NCI-H345 treated with DMSO at 0.1 percent for 48 hours (cell line): ENCODE data around the gene KRTDAP.
"Not testable (repeated sequence)": the region's sequence is repeated elsewhere in the genome, so short reads cannot be mapped to it uniquely, and the experiment has no call there.

Experiments used
- DNase-seq: peaks from one replicate; lab custom pipeline; 2025; ENCODE audit not compliant: unreplicated experiment; lab: John Stamatoyannopoulos, UW

The KRTDAP gene

DNA sequence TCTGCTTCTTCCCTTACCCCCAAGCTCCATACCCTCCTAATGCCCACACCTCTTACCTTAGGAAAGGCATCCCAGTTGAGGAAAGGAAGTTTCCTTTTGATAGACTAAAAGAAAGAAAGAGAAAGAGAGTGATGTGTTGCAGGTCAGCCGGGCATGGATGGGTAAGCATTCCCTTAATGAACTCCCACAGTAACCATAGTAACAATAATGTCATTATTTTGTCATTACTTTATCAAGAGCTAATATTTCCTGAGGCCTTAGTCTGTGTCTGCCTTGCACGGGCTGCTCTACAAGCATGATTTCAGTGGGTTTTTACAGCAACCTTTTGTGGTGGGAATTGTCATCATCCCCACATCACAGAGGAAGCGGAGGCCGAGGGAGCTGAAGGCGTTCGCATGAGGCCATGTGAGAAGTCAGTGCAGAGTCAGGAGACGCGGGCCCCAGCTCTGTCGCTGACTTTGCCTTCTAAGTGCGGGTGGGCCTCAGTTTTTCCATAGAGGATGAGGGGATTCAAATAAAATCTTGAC is 2.5 kb downstream of the KRTDAP start:
- no peak for DNase-seq

DNA sequence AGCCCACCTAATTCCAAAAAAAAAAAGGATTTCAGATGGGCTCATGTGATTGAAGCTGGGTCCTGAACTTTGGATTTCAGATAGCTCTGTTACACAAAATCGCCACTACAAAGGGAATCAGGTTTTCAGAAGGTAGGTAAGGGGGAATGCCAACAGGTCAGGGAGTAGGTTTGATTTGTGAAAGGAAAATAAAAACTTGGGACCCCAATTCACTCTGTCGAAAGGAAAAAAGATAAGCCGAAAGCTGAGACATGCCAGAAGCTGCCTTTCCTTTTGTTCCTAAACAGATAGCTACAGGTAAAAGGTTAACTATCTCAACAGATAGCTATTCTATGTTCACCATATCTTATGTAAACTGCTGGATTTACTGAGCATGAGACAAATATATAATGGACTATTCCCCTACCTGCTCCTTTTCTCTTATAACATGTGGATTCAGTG is 4.0 kb downstream of the KRTDAP start:
- no peak for DNase-seq

DNA sequence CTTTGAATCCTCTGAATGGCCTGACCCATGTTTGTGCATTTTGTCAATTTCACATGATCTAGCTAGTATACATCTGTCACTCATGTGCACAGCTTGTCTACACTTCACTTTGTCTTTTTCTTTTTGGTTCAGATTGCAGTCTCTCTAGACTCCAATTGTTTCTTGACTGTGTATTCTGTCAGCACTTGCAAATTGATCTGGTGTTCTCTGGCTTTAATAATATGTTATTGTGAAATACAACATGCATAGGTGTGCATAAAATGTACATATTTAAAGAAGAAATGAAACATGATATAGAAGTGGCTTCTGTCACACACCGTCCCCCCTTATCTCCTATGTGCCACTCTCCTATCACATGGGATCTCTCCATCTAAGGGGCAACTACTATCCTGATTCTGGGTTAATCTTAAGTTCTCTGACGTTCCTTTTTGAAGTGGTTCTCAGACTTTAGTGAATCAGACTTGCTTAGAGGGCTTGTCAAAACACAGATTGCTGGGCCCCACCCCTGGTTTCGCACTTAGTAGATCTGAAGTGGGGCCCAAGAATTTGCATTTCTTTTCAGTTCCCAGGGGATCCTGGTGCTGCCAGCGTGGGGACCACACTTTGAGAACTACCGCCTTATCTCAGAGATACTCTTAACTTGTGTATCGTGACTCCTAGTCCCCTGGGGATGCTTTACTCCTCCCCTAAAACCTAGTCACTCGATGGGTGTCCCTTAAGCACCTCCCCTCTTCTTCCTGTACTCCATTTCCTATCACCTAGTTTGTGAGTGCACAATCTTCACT is 5.8 kb downstream of the KRTDAP start:
- DNase-seq, result peak; percentile 12

DNA sequence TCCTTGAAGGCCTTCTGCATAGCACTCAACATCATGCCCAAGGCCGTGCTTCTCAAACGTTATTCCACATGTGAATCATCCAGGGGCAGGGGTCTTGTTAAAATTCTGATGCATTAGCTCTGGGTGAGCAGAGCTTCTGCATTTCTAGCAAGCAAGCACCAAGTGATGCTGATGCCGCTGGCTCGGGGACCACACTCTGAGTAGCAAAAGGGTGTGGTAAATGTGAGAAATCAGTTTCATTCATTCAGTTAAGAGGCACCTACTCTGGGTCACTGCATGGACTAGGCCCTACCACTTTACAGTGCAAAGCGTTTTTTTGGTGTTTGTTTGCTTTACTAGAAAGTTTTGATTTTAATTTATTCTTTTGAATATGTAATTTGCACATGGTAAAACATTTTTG is 7.2 kb downstream of the KRTDAP start:
- no peak for DNase-seq

DNA sequence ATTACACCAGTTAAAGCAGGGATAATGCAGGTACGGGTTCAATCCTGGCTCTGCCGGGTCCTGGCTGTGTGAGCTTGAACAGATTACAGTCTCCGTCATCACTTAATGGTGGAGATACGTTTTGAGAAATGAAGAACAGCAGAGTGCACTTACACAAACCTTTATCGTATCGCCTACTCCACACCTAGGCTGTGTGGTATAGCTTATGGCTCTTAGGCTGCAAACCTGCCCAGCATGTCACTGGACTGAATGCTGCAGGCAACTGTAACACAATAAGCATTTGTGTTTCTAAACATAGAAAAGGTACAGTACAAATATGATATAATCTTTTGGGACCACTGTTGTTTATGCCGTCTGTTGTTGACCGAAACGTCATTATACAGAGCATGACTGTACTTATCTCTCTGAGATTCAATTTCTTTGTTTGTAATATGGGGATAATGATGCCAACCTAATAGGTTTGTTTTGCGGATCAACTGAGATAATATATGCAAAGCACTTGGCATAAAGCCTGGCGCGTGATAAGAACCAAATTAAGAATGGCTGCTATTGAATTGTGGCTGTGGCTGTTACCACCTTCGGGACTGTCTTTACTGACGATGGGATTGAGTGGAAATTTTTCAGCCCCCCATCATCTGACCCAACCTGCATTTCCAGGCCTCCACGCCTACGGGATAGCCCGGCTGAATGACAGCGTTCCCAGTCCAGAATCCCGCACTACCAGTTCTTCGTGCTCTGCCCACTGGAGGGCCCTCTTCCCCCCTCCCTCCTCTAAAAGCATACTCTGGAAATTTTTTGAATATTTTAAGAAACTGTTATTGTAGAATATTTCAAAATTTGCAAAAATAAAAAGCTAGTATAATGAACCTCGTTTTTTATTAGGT is 11.2 kb downstream of the KRTDAP start:
- DNase-seq, result peak; percentile 99

DNA sequence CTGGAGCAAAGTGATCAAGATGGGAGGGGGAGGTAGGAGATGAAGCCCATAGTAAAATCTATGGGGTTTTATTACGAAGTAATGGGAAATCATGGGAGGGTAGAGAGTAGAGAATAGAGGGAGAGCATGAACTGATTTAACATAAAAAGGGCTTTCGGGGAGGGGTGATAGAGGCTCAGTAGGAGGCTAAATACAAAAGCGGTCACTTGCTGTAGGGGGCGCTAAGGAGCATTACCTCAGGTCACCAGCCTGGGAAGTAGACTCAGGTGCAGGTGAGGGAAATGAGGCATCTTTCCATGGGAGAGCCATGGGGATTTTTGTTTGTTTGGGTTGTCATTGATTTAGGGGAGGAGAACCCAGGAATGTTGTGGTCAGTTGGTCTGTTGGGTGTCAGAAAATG is 14.1 kb downstream of the KRTDAP start:
- no peak for DNase-seq

- DNase-seq, result not testable (repeated sequence)
These were observed 15.7 kb downstream of the KRTDAP start for GRCh38 chr19:35474594-35474993.

DNA sequence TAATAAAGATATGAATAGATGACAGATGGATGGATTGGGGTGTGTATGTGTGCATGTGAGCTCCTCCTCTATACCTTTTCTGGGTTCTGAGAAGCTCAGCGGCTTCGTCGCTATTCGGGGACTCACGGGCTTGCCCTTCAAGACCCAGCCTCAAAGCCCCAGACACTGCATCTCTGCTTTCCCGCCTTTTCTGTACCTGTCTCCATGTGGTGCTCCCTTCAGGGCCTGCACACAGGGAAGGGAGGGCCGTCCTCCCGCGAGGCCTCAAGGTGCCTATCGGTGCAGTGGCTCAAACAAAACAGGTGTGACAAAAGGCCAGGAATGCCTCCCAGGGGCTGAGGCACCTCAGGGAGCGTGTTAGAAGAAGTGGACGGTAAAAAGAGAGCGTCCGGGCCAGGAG is 16.2 kb downstream of the KRTDAP start:
- DNase-seq, result no peak

- no peak for DNase-seq
These were observed 18.3 kb downstream of the KRTDAP start for GRCh38 chr19:35471946-35472345.

DNA sequence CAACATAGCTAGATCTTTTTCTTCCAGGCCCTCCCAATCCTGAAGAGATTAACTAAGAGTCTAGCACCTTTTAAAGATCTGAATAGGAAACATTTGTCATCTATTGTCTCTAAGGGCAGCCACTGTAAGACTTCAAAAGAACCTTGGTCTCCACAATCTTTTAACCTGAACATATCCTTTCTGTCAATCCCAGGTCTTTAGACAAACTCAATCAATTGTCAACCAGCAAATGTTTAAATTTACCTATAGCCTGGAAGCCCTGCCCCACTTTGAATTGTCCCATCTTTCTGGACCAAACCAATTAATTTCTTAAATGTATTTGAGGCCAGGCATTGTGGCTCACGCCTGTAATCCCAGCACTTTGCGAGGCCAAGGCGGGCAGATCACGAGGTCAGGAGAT is 19.2 kb downstream of the KRTDAP start:
- DNase-seq, result not testable (repeated sequence)

- DNase-seq, result no peak
These were observed 20.1 kb downstream of the KRTDAP start for GRCh38 chr19:35470128-35470527.

GRCh38 chr19:35468637-35469036 is 21.6 kb downstream of the KRTDAP start:
- DNase-seq, result peak; percentile 69

DNA sequence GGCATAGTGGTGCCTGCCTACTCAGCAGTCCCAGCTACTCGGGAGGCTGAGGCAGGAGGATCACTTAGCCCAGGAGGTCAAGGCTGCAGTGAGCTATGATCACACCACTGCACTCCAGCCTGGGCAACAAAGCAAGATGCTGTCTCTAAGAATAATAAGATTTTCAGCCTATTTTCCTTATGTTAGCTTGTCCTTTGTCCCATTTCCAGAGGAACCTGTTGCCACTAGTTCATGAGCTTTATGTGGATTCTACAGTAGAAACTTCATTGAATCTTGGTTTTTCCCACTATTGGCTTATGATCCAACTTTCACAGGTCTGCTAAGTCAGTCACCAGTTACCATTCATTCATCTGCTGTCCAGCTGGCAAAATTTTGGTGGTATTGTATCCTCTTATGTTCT is 24.0 kb downstream of the KRTDAP start:
- DNase-seq, result no peak

GRCh38 chr19:35462956-35463355 is 27.3 kb downstream of the KRTDAP start:
- DNase-seq, result not testable (repeated sequence)

DNA sequence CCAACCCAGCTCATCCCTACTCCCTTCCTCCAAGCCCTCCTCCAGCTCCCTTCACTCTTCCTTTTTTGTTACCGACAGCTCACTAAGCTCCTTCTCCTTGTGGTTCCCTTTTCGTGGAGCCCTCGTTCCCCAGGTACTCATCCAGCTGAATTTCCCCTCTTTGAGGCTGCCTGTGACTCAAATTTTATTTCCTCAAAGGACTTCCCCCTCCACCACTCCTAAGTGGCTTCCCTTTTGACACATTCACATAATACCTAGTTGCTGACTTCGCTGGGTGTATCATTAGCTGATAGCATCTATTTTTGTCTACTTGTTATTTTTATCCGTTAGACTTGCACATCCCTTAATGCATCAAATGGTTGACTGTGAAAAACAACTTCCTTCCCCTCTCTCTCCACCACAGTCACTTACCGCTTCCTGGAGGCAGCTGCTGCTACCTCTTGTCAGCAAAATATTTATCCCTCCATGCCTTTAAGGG is 27.7 kb downstream of the KRTDAP start:
- no peak for DNase-seq

GRCh38 chr19:35461788-35462187 is 28.5 kb downstream of the KRTDAP start:
- not testable (repeated sequence) for DNase-seq

GRCh38 chr19:35461060-35461459 is 29.2 kb downstream of the KRTDAP start:
- no peak for DNase-seq

GRCh38 chr19:35460608-35461007 is 29.7 kb downstream of the KRTDAP start:
- no peak for DNase-seq

- DNase-seq, result no peak
These were observed 30.7 kb downstream of the KRTDAP start for GRCh38 chr19:35459414-35460082.

- DNase-seq, result no peak
These were observed 31.4 kb downstream of the KRTDAP start for GRCh38 chr19:35458731-35459391.

GRCh38 chr19:35458192-35458591 is 32.1 kb downstream of the KRTDAP start:
- DNase-seq, result no peak
